Measurements from ENCODE around the gene CFAP100. TPM values are rescaled to one million over a fixed set of nuclear protein-coding genes. Genes with fewer than 3 reads are reported as not detected.

CFAP100 gene
- total RNA-seq, 2 experiments from 2014 or later, result not detected

- ChIA-PET POLR2A (no interaction called here), CTCF (no interaction called here)
- Mint-ChIP-seq H3K9me3 (no peaks in the 10 kb centered on the region), H3K27ac (no peak overlapping the region), H3K27me3 (no peaks in the 10 kb centered on the region), H3K4me3 (no peak overlapping the region), H3K4me1 (no peaks in the 10 kb centered on the region), H3K36me3 (ENCODE audit: low read depth) (peaks cover 2% of the 10 kb centered on the region)
- DNase-seq, result no peak
Measured at GRCh38 chr3:126436826-126437717, 42.4 kb downstream of the CFAP100 start.

- H3K4me1 Mint-ChIP-seq, result no peaks in the 10 kb centered on the region
- no peak overlapping the region for H3K27ac Mint-ChIP-seq
- ChIA-PET POLR2A (no interaction called here), CTCF (no interaction called here)
- no peaks in the 10 kb centered on the region for H3K27me3 Mint-ChIP-seq
- no peak for DNase-seq
- no peaks in the 10 kb centered on the region for H3K9me3 Mint-ChIP-seq
- peaks cover 2% of the 10 kb centered on the region for H3K36me3 Mint-ChIP-seq (ENCODE audit: low read depth)
- H3K4me3 Mint-ChIP-seq, result no peak overlapping the region
Measured at GRCh38 chr3:126438186-126438585, 43.5 kb downstream of the CFAP100 start.

- no peaks in the 10 kb centered on the region for H3K27me3 Mint-ChIP-seq
- ChIA-PET POLR2A (no interaction called here), CTCF (no interaction called here)
- no peak for DNase-seq
- no peaks in the 10 kb centered on the region for H3K9me3 Mint-ChIP-seq
- H3K27ac Mint-ChIP-seq, result no peak overlapping the region
- peaks cover 2% of the 10 kb centered on the region for H3K36me3 Mint-ChIP-seq (ENCODE audit: low read depth)
- H3K4me1 Mint-ChIP-seq, result no peaks in the 10 kb centered on the region
- H3K4me3 Mint-ChIP-seq, result no peak overlapping the region
Measured at GRCh38 chr3:126438746-126439145, 44.0 kb downstream of the CFAP100 start.

- H3K36me3 Mint-ChIP-seq (ENCODE audit: low read depth), result peaks cover 2% of the 10 kb centered on the region
- DNase-seq, result no peak
Measured at GRCh38 chr3:126439346-126439967, 44.7 kb downstream of the CFAP100 start.

GRCh38 chr3:126439968-126440708 lies 45.4 kb downstream of the CFAP100 start:
- DNase-seq, result no peak
- H3K9me3 Mint-ChIP-seq, result no peaks in the 10 kb centered on the region
- H3K4me1 Mint-ChIP-seq, result no peaks in the 10 kb centered on the region
- POLR2A ChIA-PET, result no interaction called here
- peaks cover 2% of the 10 kb centered on the region for H3K36me3 Mint-ChIP-seq (ENCODE audit: low read depth)
- no peak overlapping the region for H3K4me3 Mint-ChIP-seq
- H3K27ac Mint-ChIP-seq, result no peak overlapping the region
- no peaks in the 10 kb centered on the region for H3K27me3 Mint-ChIP-seq
- CTCF ChIA-PET, result no interaction called here

More at GRCh38 chr3:126439346-126439967, 44.7 kb downstream of the CFAP100 start:
- Mint-ChIP-seq H3K4me3 (no peak overlapping the region), H3K9me3 (no peaks in the 10 kb centered on the region), H3K27me3 (no peaks in the 10 kb centered on the region), H3K4me1 (no peaks in the 10 kb centered on the region), H3K27ac (no peak overlapping the region)
- POLR2A ChIA-PET, result no interaction called here
- CTCF ChIA-PET, result no interaction called here

- no peak for DNase-seq
- ChIA-PET CTCF (no interaction called here), POLR2A (no interaction called here)
- H3K27ac Mint-ChIP-seq, result no peak overlapping the region
- H3K4me1 Mint-ChIP-seq, result no peaks in the 10 kb centered on the region
- H3K36me3 Mint-ChIP-seq (ENCODE audit: low read depth), result peaks cover 2% of the 10 kb centered on the region
- H3K27me3 Mint-ChIP-seq, result no peaks in the 10 kb centered on the region
- no peak overlapping the region for H3K4me3 Mint-ChIP-seq
- H3K9me3 Mint-ChIP-seq, result no peaks in the 10 kb centered on the region
Measured at GRCh38 chr3:126440709-126440995, 45.9 kb downstream of the CFAP100 start.

- DNase-seq, result no peak
- POLR2A ChIA-PET, result no interaction called here
- Mint-ChIP-seq H3K27ac (no peak overlapping the region), H3K9me3 (no peaks in the 10 kb centered on the region), H3K4me3 (no peak overlapping the region), H3K36me3 (ENCODE audit: low read depth) (peaks cover 2% of the 10 kb centered on the region), H3K4me1 (no peaks in the 10 kb centered on the region), H3K27me3 (no peaks in the 10 kb centered on the region)
- CTCF ChIA-PET, result no interaction called here
Measured at GRCh38 chr3:126441256-126441880, 46.7 kb downstream of the CFAP100 start.

GRCh38 chr3:126442094-126442855 lies 47.6 kb downstream of the CFAP100 start:
- Mint-ChIP-seq H3K4me1 (no peaks in the 10 kb centered on the region), H3K27ac (no peak overlapping the region), H3K4me3 (no peak overlapping the region), H3K9me3 (no peaks in the 10 kb centered on the region), H3K27me3 (no peaks in the 10 kb centered on the region), H3K36me3 (ENCODE audit: low read depth) (peaks cover 2% of the 10 kb centered on the region)
- CTCF ChIA-PET, result no interaction called here
- no peak for DNase-seq
- POLR2A ChIA-PET, result no interaction called here

- Mint-ChIP-seq H3K36me3 (ENCODE audit: low read depth) (peaks cover 2% of the 10 kb centered on the region), H3K9me3 (no peaks in the 10 kb centered on the region), H3K4me1 (no peaks in the 10 kb centered on the region), H3K4me3 (no peak overlapping the region), H3K27me3 (no peaks in the 10 kb centered on the region), H3K27ac (no peak overlapping the region)
- ChIA-PET CTCF (no interaction called here), POLR2A (no interaction called here)
- no peak for DNase-seq
Measured at GRCh38 chr3:126442856-126443242, 48.1 kb downstream of the CFAP100 start.

GRCh38 chr3:126445506-126445905 lies 50.8 kb downstream of the CFAP100 start:
- Mint-ChIP-seq H3K4me1 (no peaks in the 10 kb centered on the region), H3K27me3 (no peaks in the 10 kb centered on the region), H3K9me3 (no peaks in the 10 kb centered on the region), H3K4me3 (no peak overlapping the region), H3K36me3 (ENCODE audit: low read depth) (no peaks in the 10 kb centered on the region), H3K27ac (no peak overlapping the region)
- no peak for DNase-seq
- POLR2A ChIA-PET, result no interaction called here
- CTCF ChIA-PET, result no interaction called here

- POLR2A ChIA-PET, result interaction anchor here (1.1 kb wide), 1 partner anchor 10 kb away, joined by 3 read pairs; no protein-coding TSS in a partner anchor
- H3K9me3 Mint-ChIP-seq, result no peaks in the 10 kb centered on the region
- CTCF ChIA-PET, result no interaction called here
- H3K36me3 Mint-ChIP-seq (ENCODE audit: low read depth), result peaks cover 6% of the 10 kb centered on the region
- no peak overlapping the region for H3K4me3 Mint-ChIP-seq
- DNase-seq, result peak; percentile 12
- no peaks in the 10 kb centered on the region for H3K4me1 Mint-ChIP-seq
- H3K27me3 Mint-ChIP-seq, result no peaks in the 10 kb centered on the region
- no peak overlapping the region for H3K27ac Mint-ChIP-seq
Measured at GRCh38 chr3:126446301-126446700, 51.6 kb downstream of the CFAP100 start.

GRCh38 chr3:126446791-126447190 lies 52.1 kb downstream of the CFAP100 start:
- Mint-ChIP-seq H3K4me1 (no peaks in the 10 kb centered on the region), H3K9me3 (no peaks in the 10 kb centered on the region), H3K4me3 (no peak overlapping the region), H3K27ac (no peak overlapping the region), H3K36me3 (ENCODE audit: low read depth) (peaks cover 11% of the 10 kb centered on the region), H3K27me3 (no peaks in the 10 kb centered on the region)
- no peak for DNase-seq
- POLR2A ChIA-PET, result interaction anchor here (1.1 kb wide), 1 partner anchor 10 kb away, joined by 3 read pairs; no protein-coding TSS in a partner anchor
- CTCF ChIA-PET, result interaction anchor here (1.1 kb wide), 1 partner anchor 76 kb away, joined by 3 read pairs; no protein-coding TSS in a partner anchor
